ENCODE results near the gene NFIB. TPM values are rescaled to one million over a fixed set of nuclear protein-coding genes. Genes with fewer than 3 reads are reported as not detected.

Gene NFIB
- total and polyA plus RNA-seq, 2 donors from 2014 or later, result 15.6 to 112 TPM

- intact Hi-C loops (cut with DNase I), result no loop called here
- H3K27ac ChIP-seq (ENCODE audit: low read depth in 2 of 2, low read length in 2 of 2), result no peak overlapping the region
- FAIRE-seq (no peak), DNase-seq (no peak)
- no peak overlapping the region for H3K9ac ChIP-seq (ENCODE audit: low read length in 3 of 3)
- H3K4me1 ChIP-seq (ENCODE audit: control insufficient read depth in 2 of 3, insufficient read depth in 2 of 3, low read depth in 1 of 3, low read length in 3 of 3), result peaks cover 0 to 5% (median 3%) of the 10 kb centered on the region in 3 donors
- no peak overlapping the region for H3K4me3 ChIP-seq (ENCODE audit: low read length in 3 of 3)
- H3K36me3 ChIP-seq (ENCODE audit: control insufficient read depth in 2 of 3, insufficient read depth in 3 of 3, low read length in 3 of 3), result no peaks in the 10 kb centered on the region
- H3K27me3 ChIP-seq (ENCODE audit: control insufficient read depth, insufficient read depth, low read length), result no peaks in the 10 kb centered on the region
- H3K9me3 ChIP-seq (ENCODE audit: control insufficient read depth in 2 of 3, insufficient read depth in 1 of 3, low read length in 3 of 3), result no peaks in the 10 kb centered on the region
- TF ChIP-seq CTCF (IDR thresholded peaks at IDR 0.05; ENCODE audit: borderline replicate concordance, extremely low read depth, insufficient read depth), result no peak
Observed at GRCh38 chr9:14054096-14054495, 259.8 kb downstream of the NFIB start.

- DNase-seq (no peak), FAIRE-seq (no peak)
- H3K4me3 ChIP-seq (ENCODE audit: low read length in 3 of 3), result no peak overlapping the region
- H3K36me3 ChIP-seq (ENCODE audit: control insufficient read depth in 2 of 3, insufficient read depth in 3 of 3, low read length in 3 of 3), result no peaks in the 10 kb centered on the region
- H3K9me3 ChIP-seq (ENCODE audit: control insufficient read depth in 2 of 3, insufficient read depth in 1 of 3, low read length in 3 of 3), result no peaks in the 10 kb centered on the region
- intact Hi-C loops (cut with DNase I), result no loop called here
- no peak overlapping the region for H3K27ac ChIP-seq (ENCODE audit: low read depth in 2 of 2, low read length in 2 of 2)
- no peak for TF ChIP-seq CTCF (IDR thresholded peaks at IDR 0.05; ENCODE audit: borderline replicate concordance, extremely low read depth, insufficient read depth)
- H3K27me3 ChIP-seq (ENCODE audit: control insufficient read depth, insufficient read depth, low read length), result no peaks in the 10 kb centered on the region
- H3K4me1 ChIP-seq (ENCODE audit: control insufficient read depth in 2 of 3, insufficient read depth in 2 of 3, low read depth in 1 of 3, low read length in 3 of 3), result peaks cover 0 to 5% (median 0%) of the 10 kb centered on the region in 3 donors
- H3K9ac ChIP-seq (ENCODE audit: low read length in 3 of 3), result no peak overlapping the region
Observed at GRCh38 chr9:14052359-14052758, 261.6 kb downstream of the NFIB start.

- no peaks in the 10 kb centered on the region for H3K36me3 ChIP-seq (ENCODE audit: control insufficient read depth in 2 of 3, insufficient read depth in 3 of 3, low read length in 3 of 3)
- FAIRE-seq (peak; percentile 11), DNase-seq (no peak)
- no peak overlapping the region for H3K4me3 ChIP-seq (ENCODE audit: low read length in 3 of 3)
- H3K4me1 ChIP-seq (ENCODE audit: control insufficient read depth in 2 of 3, insufficient read depth in 2 of 3, low read depth in 1 of 3, low read length in 3 of 3), result peaks cover 0 to 2% (median 0%) of the 10 kb centered on the region in 3 donors
- H3K9me3 ChIP-seq (ENCODE audit: control insufficient read depth in 2 of 3, insufficient read depth in 1 of 3, low read length in 3 of 3), result no peaks in the 10 kb centered on the region
- no peaks in the 10 kb centered on the region for H3K27me3 ChIP-seq (ENCODE audit: control insufficient read depth, insufficient read depth, low read length)
- intact Hi-C loops (cut with DNase I), result no loop called here
- no peak overlapping the region for H3K9ac ChIP-seq (ENCODE audit: low read length in 3 of 3)
- no peak for TF ChIP-seq CTCF (IDR thresholded peaks at IDR 0.05; ENCODE audit: borderline replicate concordance, extremely low read depth, insufficient read depth)
- no peak overlapping the region for H3K27ac ChIP-seq (ENCODE audit: low read depth in 2 of 2, low read length in 2 of 2)
Observed at GRCh38 chr9:14051419-14051818, 262.5 kb downstream of the NFIB start.

- no peaks in the 10 kb centered on the region for H3K27me3 ChIP-seq (ENCODE audit: control insufficient read depth, insufficient read depth, low read length)
- no peak overlapping the region for H3K9ac ChIP-seq (ENCODE audit: low read length in 3 of 3)
- no peak for TF ChIP-seq CTCF (IDR thresholded peaks at IDR 0.05; ENCODE audit: borderline replicate concordance, extremely low read depth, insufficient read depth)
- peaks cover 0 to 3% (median 0%) of the 10 kb centered on the region in 3 donors for H3K4me1 ChIP-seq (ENCODE audit: control insufficient read depth in 2 of 3, insufficient read depth in 2 of 3, low read depth in 1 of 3, low read length in 3 of 3)
- no peak overlapping the region for H3K27ac ChIP-seq (ENCODE audit: low read depth in 2 of 2, low read length in 2 of 2)
- H3K36me3 ChIP-seq (ENCODE audit: control insufficient read depth in 2 of 3, insufficient read depth in 3 of 3, low read length in 3 of 3), result no peaks in the 10 kb centered on the region
- FAIRE-seq, result peak; percentile 17
- no peaks in the 10 kb centered on the region for H3K9me3 ChIP-seq (ENCODE audit: control insufficient read depth in 2 of 3, insufficient read depth in 1 of 3, low read length in 3 of 3)
- H3K4me3 ChIP-seq (ENCODE audit: low read length in 3 of 3), result no peak overlapping the region
- intact Hi-C loops (cut with DNase I), result no loop called here
- DNase-seq, result no peak
Observed at GRCh38 chr9:14043483-14043882, 270.5 kb downstream of the NFIB start.

All from kidney (tissue), 14 donors.